NCI-H774 (cell line): ENCODE measurements around the gene HEPACAM.

Source experiments
- DNase-seq: peaks from one replicate; lab custom pipeline; 2025; lab: John Stamatoyannopoulos, UW

The HEPACAM gene

DNA sequence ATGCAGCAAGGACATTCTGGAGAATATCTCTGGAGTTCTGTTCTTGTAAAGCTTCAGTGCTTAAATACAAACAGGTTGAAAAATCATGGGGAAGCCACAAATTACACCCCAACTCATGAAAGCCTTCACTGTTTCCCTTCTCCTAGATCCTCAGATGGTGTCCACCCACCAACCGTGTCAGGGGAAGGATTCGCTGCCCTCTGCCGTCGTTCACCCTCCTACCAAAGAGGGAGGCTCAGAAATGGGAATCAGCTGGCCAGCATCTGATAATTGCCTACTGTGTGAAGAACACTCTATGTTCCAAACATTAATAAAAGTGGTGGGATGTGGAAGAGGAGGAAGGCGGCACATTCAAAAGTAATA, 7.4 kb upstream of the HEPACAM start:
- no peak for DNase-seq

DNA sequence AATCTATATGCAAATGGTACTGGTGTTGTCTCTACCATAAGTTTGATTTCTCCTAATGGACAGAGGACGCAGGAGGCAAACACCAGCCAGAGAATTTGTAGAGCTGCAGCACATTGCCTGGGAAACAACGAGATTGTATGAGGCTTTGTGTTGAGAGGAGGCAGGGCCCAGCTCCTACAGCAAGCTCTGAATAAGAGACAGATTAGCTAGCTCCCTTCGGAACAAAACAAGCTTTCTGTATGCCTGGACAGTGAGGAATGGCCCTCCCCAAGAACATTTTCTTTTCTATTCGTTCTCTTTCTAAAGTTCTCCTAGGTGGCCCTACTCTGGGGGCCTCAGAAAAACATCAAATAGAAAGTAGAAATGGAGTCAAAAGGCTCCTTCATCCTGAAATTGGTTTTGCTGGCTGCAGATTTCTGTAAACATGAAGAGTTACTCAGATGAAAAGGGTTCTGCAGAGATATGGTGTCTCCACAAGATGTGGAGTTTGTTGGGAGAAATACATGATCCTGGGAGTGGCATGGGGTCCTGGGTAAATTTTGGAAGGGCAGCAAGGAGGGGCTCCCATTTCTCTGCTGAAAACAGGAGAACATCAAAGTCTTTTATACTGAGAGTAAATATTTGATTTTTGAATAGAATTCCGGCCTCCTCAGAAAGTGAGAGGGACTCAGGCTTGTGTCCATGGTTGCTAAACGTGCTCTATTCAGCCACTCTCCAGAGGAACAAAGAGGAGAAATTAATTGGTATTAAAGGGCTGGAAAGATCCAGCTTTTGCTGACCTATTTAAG, 6.8 kb upstream of the HEPACAM start:
- no peak for DNase-seq

DNA sequence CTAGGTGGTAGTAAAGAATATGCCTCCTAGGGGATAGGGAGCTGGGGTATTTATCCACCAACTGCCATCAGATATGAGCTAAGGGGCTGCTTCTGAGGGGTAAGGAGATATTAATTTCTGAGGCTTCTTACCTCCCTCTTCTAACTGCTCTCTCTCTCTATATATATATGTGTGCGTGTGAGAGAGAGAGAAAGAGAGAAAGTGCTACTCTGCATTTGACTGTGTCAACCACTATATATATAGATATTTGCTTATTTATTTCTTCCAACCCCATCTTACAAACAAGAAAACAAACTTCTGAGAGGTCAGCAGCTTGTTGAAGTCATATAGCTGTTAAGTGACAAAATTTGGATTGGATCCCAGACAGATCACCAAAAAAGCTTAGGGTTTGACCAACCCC, 5.9 kb upstream of the HEPACAM start:
- DNase-seq = no peak

DNA sequence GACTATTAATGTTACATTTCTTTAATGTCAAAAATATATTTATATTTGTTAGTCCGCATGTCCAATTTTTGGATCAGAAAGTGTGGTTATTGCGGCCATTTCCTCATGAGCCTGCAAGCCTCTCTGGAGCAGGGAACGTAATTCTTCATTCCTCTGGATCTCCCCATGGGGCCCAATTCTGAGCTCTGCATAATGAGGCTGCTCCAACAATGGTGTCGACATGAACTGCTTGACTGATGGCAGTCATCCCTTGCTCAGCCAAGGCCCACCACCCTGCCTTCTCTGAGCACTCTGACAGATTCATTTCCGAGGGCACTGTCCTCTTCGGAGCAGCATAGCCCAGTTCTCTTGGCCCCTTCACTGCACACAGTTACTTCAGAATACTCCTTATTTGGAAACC, 3.1 kb upstream of the HEPACAM start:
- DNase-seq = no peak

DNA sequence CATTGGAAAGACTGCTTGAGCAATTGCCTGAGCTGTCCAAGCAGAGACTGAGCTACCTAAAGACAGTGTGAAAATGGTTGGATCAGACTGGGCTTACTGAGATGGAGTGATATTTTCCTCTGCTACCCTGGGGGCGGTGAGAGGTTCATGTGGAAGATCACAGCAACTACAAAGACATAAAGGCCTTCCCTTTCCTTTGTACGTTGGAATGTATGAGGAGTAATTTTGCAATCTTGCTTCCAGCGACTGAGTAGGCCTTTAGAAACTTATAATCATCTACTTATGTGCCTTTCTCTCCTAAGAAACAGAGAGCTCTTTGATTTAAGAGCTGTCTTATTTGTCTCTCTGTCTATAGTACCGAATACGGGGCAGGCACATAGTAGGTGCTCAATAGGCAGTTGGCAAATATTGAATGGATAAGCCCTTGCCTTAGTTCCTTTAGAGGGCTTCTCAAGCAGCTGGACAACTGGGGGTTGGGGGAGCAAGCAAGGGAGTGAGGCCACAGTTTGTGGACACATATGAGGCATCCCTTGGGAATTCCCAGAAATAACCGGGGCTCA, 2.4 kb upstream of the HEPACAM start:
- DNase-seq = no peak

GRCh38 chr11:124937336-124937935, 1.6 kb upstream of the HEPACAM start:
- DNase-seq = no peak

DNA sequence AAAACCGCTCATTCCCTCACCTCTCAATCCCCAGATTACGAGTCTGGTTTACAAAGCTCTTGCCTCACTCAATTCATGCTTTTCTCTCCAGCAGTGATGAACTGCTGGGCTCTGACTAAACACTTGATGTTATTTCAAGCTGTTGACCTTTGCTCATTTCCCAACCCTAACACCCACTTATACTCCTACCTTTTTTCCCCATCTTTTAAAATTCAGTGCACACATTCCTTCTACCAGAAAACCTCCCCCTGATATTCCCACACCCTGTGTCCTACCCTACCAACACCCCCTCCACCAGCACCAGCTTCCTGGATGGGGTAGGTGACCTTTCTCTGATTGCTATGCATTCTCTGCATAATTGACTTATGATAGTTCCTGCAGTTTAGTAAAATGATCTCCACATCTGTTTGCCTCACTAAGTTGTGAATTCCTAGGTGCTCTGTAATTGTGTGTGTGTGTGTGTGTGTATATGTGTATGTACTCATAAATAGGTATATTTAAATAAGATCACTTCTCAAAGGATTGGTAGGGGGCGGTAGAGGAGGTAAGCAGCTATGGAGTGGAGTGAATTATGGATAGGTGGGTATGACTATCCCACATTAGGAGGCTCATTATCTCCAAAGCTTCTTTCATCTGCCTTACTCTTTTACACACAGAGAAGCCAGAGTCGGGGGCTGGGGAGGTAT, 842 bp downstream of the HEPACAM start:
- no peak for DNase-seq

- no peak for DNase-seq
These were observed 5.0 kb downstream of the HEPACAM start for GRCh38 chr11:124930799-124931198.

GRCh38 chr11:124928942-124929665, 6.7 kb downstream of the HEPACAM start:
- no peak for DNase-seq

GRCh38 chr11:124923296-124923695, 12.6 kb downstream of the HEPACAM start:
- no peak for DNase-seq

DNA sequence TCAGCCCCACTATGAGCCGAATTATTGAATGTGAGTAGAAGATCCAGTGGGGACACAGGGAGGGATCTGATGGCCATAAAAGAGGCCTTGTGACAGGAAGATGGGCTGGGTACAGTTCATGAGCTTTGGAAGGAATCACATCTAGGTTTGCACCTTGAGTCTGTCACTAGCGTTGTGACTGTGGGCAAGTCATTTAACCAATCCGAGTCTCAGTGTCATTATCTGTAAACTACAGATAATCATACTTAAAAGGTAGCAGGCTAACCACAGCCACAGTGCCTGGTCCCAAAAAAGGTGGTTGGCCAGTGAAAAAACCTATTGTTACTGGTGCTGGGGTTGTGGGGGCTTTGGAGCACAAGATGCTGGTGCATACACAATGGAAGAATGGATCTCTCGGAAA, 13.0 kb downstream of the HEPACAM start:
- DNase-seq = no peak

- no peak for DNase-seq
These were observed 14.8 kb downstream of the HEPACAM start for GRCh38 chr11:124920870-124921609.

DNA sequence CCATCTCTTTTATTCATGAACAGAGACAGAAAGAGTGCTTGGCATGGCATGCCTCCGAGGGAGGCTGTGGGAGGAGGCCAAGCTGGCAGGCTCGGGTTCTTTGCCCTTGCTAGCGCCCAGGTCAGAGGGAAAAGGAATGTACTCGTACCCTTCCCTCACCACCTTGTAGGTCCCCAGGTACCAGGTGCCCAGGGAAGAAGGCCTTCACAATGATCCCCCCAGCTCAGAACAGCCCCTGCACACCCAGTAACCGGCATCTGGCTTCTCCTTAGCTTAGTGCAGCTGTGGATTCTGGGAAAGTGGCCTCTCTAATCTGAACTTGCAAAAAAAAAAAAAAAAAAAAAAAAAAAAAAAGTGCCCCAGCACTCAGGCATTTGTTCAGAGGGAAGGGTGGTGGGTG, 15.5 kb downstream of the HEPACAM start:
- DNase-seq = no peak

DNA sequence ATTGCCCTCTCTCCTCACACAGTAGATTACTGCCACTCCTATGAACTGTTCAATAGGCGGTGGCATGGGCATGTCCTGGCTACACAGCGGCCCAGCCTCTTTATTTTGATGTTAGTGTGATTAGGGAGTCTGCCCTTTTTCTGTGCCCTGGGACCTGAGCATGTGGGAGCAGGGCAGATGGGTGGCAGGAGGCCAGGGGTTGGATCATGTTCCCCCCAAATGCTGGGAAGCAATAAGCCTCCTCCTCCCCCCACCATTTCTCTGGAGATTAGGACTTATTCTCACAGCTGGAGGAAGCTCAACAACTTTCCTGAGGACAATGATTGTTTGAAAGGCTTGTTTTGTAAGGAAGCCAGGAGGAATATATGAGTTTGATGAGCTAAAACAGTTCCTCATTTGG, 15.9 kb downstream of the HEPACAM start:
- DNase-seq = no peak

- no peak for DNase-seq
These were observed 16.9 kb downstream of the HEPACAM start, which contains the start of gene HEPN1 for GRCh38 chr11:124918950-124919349. TSS of gene HEPN1 (plus strand) at chr11:124919250.

DNA sequence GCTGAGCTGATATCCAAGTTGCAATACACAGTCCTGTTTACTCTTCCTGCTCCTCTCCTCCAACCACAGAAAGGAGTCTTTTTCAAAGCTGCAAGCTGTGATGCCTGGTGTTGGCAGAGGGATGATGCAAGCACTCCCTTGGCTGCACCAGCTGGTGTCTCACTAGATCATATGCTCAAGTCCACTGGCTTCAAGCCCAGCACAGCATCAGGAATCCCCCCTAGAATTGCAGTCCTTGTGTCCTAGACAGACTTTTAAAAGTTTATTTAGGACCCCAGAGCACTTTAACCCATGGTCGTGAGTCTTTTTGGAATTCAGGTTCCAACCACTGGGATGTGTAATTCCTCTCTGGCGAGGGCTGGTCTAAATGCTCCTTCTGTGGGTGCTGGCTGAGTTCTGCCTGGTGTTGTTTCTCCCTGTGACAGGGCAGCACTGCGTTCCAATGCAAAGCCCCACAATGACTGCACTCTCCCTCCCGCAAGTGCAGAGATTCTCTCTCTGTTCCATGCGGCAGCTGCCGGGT, 18.7 kb downstream of the HEPACAM start:
- no peak for DNase-seq

DNA sequence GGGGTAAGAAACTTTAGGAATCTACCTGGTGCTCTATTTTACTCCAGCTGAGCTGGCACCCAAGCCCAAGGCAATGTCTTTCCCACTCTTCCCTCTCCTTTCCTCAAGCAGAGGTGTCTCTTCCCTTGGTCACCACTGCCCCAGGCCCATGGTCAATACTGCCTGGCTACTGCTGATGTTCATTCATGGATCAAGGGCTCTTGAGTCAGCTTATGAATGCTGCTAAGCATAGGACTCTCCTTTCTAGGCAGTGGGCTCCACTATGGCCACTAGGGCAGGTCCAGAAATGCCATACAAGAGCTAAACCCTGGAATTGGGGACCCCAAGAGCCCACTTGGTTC, 19.5 kb downstream of the HEPACAM start:
- DNase-seq = no peak

DNA sequence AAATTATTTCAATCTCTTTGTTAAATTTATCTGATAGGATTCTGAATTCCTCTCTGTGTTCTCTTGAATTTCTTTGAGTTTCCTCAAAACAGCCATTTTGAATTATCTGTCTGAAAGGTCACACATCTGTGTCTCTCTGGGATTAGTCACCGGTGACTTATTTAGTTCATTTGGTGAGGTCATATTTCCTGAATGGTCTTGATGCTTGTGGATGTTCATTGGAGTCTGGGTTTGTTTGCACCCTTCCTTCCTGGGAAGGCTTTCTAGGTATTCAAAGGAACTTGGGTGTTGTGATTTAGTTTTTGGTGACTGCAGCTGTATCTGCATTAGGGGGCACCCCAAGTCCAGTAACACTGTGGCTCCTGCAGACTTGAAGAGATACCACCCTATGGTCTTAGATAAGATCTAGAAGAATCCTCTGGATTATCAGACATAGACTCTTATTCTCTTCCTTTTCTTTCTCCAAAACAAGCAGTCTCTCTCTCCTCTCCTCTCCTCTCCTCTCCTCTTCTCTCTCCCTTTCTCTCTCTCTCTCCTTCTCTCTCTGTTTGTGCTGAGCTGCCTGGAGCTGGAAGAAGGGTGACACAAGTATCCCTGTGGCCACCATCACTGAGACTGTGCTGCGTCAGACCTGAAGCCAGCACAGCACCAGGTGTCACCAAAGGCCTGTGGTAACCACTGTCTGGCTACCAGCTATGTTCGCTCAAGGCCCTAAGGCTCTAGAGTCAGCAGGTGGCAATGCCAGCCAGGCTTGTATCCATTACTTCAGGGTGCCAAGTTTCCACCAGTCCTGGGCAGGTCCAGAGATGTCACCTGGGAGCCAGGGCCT, 20.1 kb downstream of the HEPACAM start:
- no peak for DNase-seq

DNA sequence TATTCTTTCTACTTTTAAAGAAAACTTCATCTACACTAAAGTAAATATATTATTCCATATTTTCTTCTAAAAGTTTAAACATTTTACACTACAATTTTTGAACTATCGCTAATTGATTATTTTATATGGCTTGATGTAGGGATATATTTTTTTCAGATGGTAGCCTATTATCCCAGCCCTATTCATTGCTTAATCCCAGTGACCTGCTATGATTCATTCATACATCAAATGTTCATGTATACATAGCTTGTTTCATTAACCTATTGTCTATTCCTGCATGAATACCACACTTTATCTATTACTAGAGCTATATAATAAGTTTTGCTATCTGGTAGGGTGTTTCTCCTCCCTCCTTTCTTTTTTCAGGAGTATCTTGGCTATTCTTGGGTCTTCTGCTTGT, 33.2 kb downstream of the HEPACAM start:
- no peak for DNase-seq

GRCh38 chr11:124900464-124900863, 35.4 kb downstream of the HEPACAM start:
- DNase-seq = no peak
